HepG2 (cell line): ENCODE results near the gene GDPD5. TPM values are rescaled to one million over a fixed set of nuclear protein-coding genes. Genes with fewer than 3 reads are reported as not detected.

Experiments used
- ATAC-seq: fragments of 200-7000 bp; cut with Tn5 transposase; 3 replicates; pipeline ENCODE4 v1.9.1; 2020; ENCODE audit warnings: mild to moderate bottlenecking, moderate library complexity
- BruUV-seq: library from RNA; stranded (reverse); fragments of 400-500 nt; replicated peaks from 2 replicates; lab custom pipeline; 2021; lab: Mats Ljungman, UMichigan
- CTCF ChIA-PET: fragments of 300-600 bp; formaldehyde crosslinking; extraction: SDS; loops from one replicate; lab custom pipeline; 2021; ENCODE audit warnings: low total read pairs, inconsistent platforms, low intra/inter-chr PET ratio; lab: Yijun Ruan, JAX
- POLR2A ChIA-PET: fragments of 350-600 bp; sonication (Branson Sonifier 250); formaldehyde crosslinking; loops from one replicate; lab custom pipeline; 2020; ENCODE audit warnings: antibody characterized with exemption, inconsistent platforms; lab: Yijun Ruan, JAX
- DNase-seq: peaks from one replicate; pipeline ENCODE4 v3.0.0-alpha.2; 2015; ENCODE audit warnings: low spot score
- FAIRE-seq: peaks from 3 replicates; lab custom pipeline; 2011; peaks lifted over from hg19 to GRCh38; lab: Jason Lieb, UNC
- H2AFZ ChIP-seq: one replicate; pipeline ENCODE4 v1.6.1; 2011; ENCODE audit warnings: low read length, inconsistent platforms
- H3K27ac ChIP-seq: fragments of 300-600 bp; 3 replicates; pipeline ENCODE4 v1.8.0; 2011; ENCODE audit warnings: mixed run types, mild to moderate bottlenecking, mixed read lengths, low read length, inconsistent platforms; ENCODE audit not compliant: insufficient read depth; ENCODE audit errors: extremely low read length
- H3K27me3 ChIP-seq, 2 experiments: fragments of 200-600 bp in 1 of 2; 2 replicates in 1 of 2; 3 replicates in 1 of 2; pipeline versions ENCODE4 v1.6.0 to v1.8.0; 2011; ENCODE audit warnings: low read length in 2 of 2, mild to moderate bottlenecking in 2 of 2, moderate library complexity in 2 of 2, inconsistent platforms in 1 of 2; ENCODE audit not compliant: insufficient read depth in 2 of 2, control insufficient read depth in 1 of 2
- H3K36me3 ChIP-seq, 2 experiments: fragments of 200-600 bp in 1 of 2; replicated peaks in 1 of 2; 2 replicates in 1 of 2; 3 replicates in 1 of 2; pipeline versions ENCODE4 v1.5.1 to v1.8.0; 2011; ENCODE audit warnings: low read length in 2 of 2, inconsistent platforms in 1 of 2; ENCODE audit not compliant: insufficient read depth in 2 of 2, control insufficient read depth in 1 of 2
- H3K4me1 ChIP-seq: 2 replicates; pipeline ENCODE4 v1.5.1; 2012; ENCODE audit warnings: low read length, inconsistent platforms; ENCODE audit not compliant: insufficient read depth
- H3K4me2 ChIP-seq: 2 replicates; pipeline ENCODE4 v1.6.0; 2011; ENCODE audit warnings: low read depth, low read length, inconsistent platforms
- H3K4me3 ChIP-seq, 3 experiments: fragments of 200-600 bp in 1 of 3; sonication (generic), shearing (Covaris generic) in 1 of 3; replicated peaks in 1 of 3; 2 replicates each; pipeline ENCODE4 v1.5.1; 2011 to 2016; ENCODE audit warnings: low read length in 3 of 3, inconsistent platforms in 2 of 3, low read depth in 2 of 3, mild to moderate bottlenecking in 2 of 3, control low read depth in 1 of 3, mixed read lengths in 1 of 3; ENCODE audit not compliant: insufficient read depth in 1 of 3
- H3K79me2 ChIP-seq: one replicate; pipeline ENCODE4 v1.6.1; 2011; ENCODE audit warnings: low read length, inconsistent platforms; ENCODE audit not compliant: insufficient read depth
- H3K9ac ChIP-seq: 2 replicates; pipeline ENCODE4 v1.6.0; 2011; ENCODE audit warnings: mild to moderate bottlenecking, low read depth, low read length, inconsistent platforms; ENCODE audit not compliant: insufficient read depth
- H3K9me3 ChIP-seq: 2 replicates; pipeline ENCODE4 v1.5.1; 2012; ENCODE audit warnings: mild to moderate bottlenecking, low read length
- H4K20me1 ChIP-seq: 2 replicates; pipeline ENCODE4 v1.6.0; 2011; ENCODE audit warnings: inconsistent platforms, mild to moderate bottlenecking, low read length, moderate library complexity; ENCODE audit not compliant: insufficient read depth
- FOSL1 ChIP-seq: sonication (generic); formaldehyde crosslinking; IDR thresholded peaks from 2 replicates; pipeline ENCODE4 v1.9.0; 2021; ENCODE audit warnings: missing genetic modification reagents, borderline replicate concordance
- GATAD2A ChIP-seq: IDR thresholded peaks from 2 replicates; pipeline ENCODE4 v1.6.1; 2016
- KLF9 ChIP-seq: IDR thresholded peaks from 2 replicates; pipeline ENCODE4 v1.6.1; 2016; ENCODE audit warnings: low read depth
- SMARCC2 ChIP-seq: fragments of 450-650 bp; IDR thresholded peaks from 2 replicates; pipeline ENCODE4 v1.6.1; 2017; ENCODE audit warnings: antibody characterized with exemption, mild to moderate bottlenecking
- SP1 ChIP-seq, 2 experiments: fragments of 450-650 bp in 1 of 2; sonication (generic) in 1 of 2; formaldehyde crosslinking in 1 of 2; IDR thresholded peaks; 2 replicates each; pipeline versions ENCODE4 v1.4.0 to v1.6.1; 2016 to 2020; ENCODE audit warnings: missing genetic modification reagents in 1 of 2
- TGIF2 ChIP-seq: IDR thresholded peaks from 2 replicates; pipeline ENCODE4 v1.6.1; 2016; ENCODE audit warnings: control low read depth, missing compliant biosample characterization
- ZNF230 ChIP-seq: sonication (generic); formaldehyde crosslinking; IDR thresholded peaks from 2 replicates; pipeline ENCODE4 v1.4.0; 2020; ENCODE audit warnings: mild to moderate bottlenecking, missing genetic modification reagents
- ZNF737 ChIP-seq: sonication (generic); formaldehyde crosslinking; IDR thresholded peaks from 2 replicates; pipeline ENCODE4 v1.5.0; 2020; ENCODE audit warnings: missing genetic modification reagents, mild to moderate bottlenecking, borderline replicate concordance
- WGBS: methylation state at CpG from one replicate; pipeline ENCODE4 v1.1.6; 2017; ENCODE audit warnings: low lambda C conversion rate; 5-methylcytosine and 5-hydroxymethylcytosine counted together
- in situ Hi-C: cut with HindIII; loops from 2 replicates; pipeline ENCODE4 v1.10.0; 2017; ENCODE audit warnings: low pct_unique_long_range_greater_than_20kb; ENCODE audit not compliant: extremely low pct_ligation_motif_present
- intact Hi-C: fragments of 100-400 bp; cut with micrococcal nuclease; formaldehyde crosslinking; loops from one replicate; pipeline ENCODE4 v1.10.0; 2022; ENCODE audit not compliant: unreplicated experiment
- polyA plus RNA-seq, 8 experiments: library from polyadenylated mRNA; depleted of rRNA in 3 of 8; stranded (reverse) in 7 of 8; unstranded in 1 of 8; fragments of >200 nt; fragmentation: Illumina TruSeq in 4 of 8; extraction: Trizol in 4 of 8; gene quantifications; 2 replicates each; pipeline versions ENCODE4 v1.2.1 to v1.2.3, GENCODE V29; 2011 to 2016; ENCODE audit warnings: low read depth in 4 of 8, missing spikeins in 1 of 8, mixed read lengths in 1 of 8; ENCODE audit not compliant: insufficient read depth in 1 of 8
- total RNA-seq, 5 experiments: library from RNA; depleted of rRNA; stranded (reverse); fragments of >200 nt; fragmentation: Illumina TruSeq; extraction: Trizol; gene quantifications; 2 replicates each; pipeline ENCODE4 v1.2.3, GENCODE V29; 2016; ENCODE audit warnings: low read depth in 1 of 5
- TF ChIP-seq, protein P1 (sequence below): sonication (generic); formaldehyde crosslinking; IDR thresholded peaks from 2 replicates; pipeline ENCODE4 v1.5.1; 2020; ENCODE audit warnings: mild to moderate bottlenecking, missing genetic modification reagents, moderate library complexity
- TF ChIP-seq, protein P2 (sequence below): sonication (generic); formaldehyde crosslinking; IDR thresholded peaks from 2 replicates; pipeline ENCODE4 v1.4.0; 2020; ENCODE audit warnings: mild to moderate bottlenecking, missing genetic modification reagents

Gene GDPD5
- total and polyA plus RNA-seq, 2 of the 13 experiments (the other 11 are each of a cell fraction or from before 2014, with no cell fraction given): 55.0 to 67.5 TPM

DNA sequence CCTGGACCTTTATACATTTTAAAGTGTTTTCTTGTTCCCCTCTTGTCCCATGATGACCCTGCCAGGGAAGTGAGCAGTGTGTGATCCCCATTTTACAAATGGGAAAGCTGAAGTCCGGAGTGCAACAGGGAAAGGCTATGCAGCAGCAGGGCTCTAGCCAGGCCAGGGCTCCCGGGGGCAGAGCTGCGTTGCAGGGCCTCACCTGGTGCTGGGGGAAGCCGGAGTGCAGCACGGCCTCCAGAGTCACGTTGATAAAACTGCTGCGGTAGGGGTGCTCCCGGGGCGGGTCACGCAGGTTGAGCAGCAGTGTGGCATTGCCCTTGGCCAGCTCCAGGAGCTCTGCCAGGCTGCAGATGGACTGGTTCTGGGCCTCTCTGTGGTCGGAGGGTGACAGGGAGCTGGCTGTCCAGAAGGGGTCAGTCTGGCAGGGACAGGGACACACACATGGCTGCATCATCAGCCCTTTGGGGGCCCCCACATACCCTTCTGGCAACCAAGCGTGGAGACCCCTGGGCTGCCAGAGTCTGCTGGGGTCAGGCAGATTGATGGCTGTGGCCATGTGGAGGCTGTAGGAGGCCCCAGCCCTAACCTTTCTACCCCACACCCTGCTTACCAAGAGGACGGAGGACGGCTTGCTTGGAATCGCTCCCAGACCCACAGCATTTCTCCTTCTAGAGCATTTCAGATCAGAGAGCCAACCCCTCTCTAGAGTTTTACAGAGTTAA lies 83.4 kb downstream of the GDPD5 start:
- FAIRE-seq: no peak

DNA sequence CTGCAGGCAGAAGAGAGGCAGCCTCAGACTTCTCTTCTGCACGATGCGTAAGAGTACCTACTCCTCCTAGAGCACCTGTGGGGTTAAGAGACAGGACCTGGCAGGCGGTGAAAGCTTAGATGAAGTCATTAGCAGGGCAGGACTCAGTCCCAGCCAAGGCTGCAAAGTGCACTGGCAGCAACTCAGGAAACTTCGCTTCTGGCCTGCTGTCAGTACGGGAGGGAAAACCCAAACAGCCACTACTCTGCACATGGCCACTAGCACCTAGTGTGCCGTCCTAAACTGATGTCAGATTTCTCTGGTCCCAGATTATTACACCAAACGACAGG lies 84.0 kb downstream of the GDPD5 start:
- BruUV-seq: no TSS peak
- Histone ChIP-seq H3K4me1 (peaks cover 12% of the 10 kb centered on the region), H3K79me2 (no peaks in the 10 kb centered on the region), H3K9ac (no peak overlapping the region), H4K20me1 (no peaks in the 10 kb centered on the region), H2AFZ (no peak overlapping the region), H3K36me3 (peaks cover 24 to 27% of the 10 kb centered on the region in 2 experiments; a peak in 4 of 5 replicates), H3K4me2 (no peak overlapping the region), H3K27ac (no peak overlapping the region), H3K4me3 (no peak overlapping the region), H3K9me3 (no peaks in the 10 kb centered on the region), H3K27me3 (no peaks in the 10 kb centered on the region)
- POLR2A ChIA-PET: no interaction called here
- intact Hi-C loops: no loop called here
- ATAC-seq (no peak), FAIRE-seq (no peak), DNase-seq (no peak)
- no peak for TF ChIP-seq GATAD2A
- TF ChIP-seq KLF9 (CRISPR knock-in tag): no peak
- TF ChIP-seq, protein P1, sequence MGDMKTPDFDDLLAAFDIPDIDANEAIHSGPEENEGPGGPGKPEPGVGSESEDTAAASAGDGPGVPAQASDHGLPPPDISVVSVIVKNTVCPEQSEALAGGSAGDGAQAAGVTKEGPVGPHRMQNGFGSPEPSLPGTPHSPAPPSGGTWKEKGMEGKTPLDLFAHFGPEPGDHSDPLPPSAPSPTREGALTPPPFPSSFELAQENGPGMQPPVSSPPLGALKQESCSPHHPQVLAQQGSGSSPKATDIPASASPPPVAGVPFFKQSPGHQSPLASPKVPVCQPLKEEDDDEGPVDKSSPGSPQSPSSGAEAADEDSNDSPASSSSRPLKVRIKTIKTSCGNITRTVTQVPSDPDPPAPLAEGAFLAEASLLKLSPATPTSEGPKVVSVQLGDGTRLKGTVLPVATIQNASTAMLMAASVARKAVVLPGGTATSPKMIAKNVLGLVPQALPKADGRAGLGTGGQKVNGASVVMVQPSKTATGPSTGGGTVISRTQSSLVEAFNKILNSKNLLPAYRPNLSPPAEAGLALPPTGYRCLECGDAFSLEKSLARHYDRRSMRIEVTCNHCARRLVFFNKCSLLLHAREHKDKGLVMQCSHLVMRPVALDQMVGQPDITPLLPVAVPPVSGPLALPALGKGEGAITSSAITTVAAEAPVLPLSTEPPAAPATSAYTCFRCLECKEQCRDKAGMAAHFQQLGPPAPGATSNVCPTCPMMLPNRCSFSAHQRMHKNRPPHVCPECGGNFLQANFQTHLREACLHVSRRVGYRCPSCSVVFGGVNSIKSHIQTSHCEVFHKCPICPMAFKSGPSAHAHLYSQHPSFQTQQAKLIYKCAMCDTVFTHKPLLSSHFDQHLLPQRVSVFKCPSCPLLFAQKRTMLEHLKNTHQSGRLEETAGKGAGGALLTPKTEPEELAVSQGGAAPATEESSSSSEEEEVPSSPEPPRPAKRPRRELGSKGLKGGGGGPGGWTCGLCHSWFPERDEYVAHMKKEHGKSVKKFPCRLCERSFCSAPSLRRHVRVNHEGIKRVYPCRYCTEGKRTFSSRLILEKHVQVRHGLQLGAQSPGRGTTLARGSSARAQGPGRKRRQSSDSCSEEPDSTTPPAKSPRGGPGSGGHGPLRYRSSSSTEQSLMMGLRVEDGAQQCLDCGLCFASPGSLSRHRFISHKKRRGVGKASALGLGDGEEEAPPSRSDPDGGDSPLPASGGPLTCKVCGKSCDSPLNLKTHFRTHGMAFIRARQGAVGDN (CRISPR knock-in tag): 0 out of 2 replicates have a peak, but pooled peaks have one; percentile 3
- TF ChIP-seq ZNF230 (CRISPR knock-in tag): no peak
- no peak for TF ChIP-seq FOSL1 (CRISPR knock-in tag)
- TF ChIP-seq, protein P2, sequence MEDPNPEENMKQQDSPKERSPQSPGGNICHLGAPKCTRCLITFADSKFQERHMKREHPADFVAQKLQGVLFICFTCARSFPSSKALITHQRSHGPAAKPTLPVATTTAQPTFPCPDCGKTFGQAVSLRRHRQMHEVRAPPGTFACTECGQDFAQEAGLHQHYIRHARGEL (CRISPR knock-in tag): no peak
- TF ChIP-seq ZNF737: no peak
- no peak for TF ChIP-seq TGIF2 (CRISPR knock-in tag)
- CTCF ChIA-PET: no interaction called here
- in situ Hi-C loops: no loop called here
- 97% methylated on average over 7 of the region's 7 CpGs for WGBS

More for the DNA sequence above, 83.4 kb downstream of the GDPD5 start:
- no peak overlapping the region for H3K4me2 ChIP-seq
- 96% methylated on average over 8 of the region's 15 CpGs for WGBS
- H3K9me3 ChIP-seq: no peaks in the 10 kb centered on the region
- no peak overlapping the region for H3K9ac ChIP-seq
- intact Hi-C loops: no loop called here
- DNase-seq (no peak), ATAC-seq (no peak; the same call in 2 of the 3 replicates)
- in situ Hi-C loops: no loop called here
- H4K20me1 ChIP-seq: no peaks in the 10 kb centered on the region
- no peak overlapping the region for H3K27ac ChIP-seq
- no peaks in the 10 kb centered on the region for H3K79me2 ChIP-seq
- no peak overlapping the region for H3K4me3 ChIP-seq
- peaks cover 11% of the 10 kb centered on the region for H3K4me1 ChIP-seq
- H2AFZ ChIP-seq: no peak overlapping the region
- no TSS peak for BruUV-seq
- H3K36me3 ChIP-seq: peaks cover 21 to 22% of the 10 kb centered on the region in 2 experiments; a peak in 4 of 5 replicates
- H3K27me3 ChIP-seq: no peaks in the 10 kb centered on the region
- POLR2A ChIA-PET: no interaction called here
- no peak for TF ChIP-seq SMARCC2
- TF ChIP-seq SP1 (IDR thresholded peaks at IDR 0.05): no peak
- no peak for TF ChIP-seq SP1 (CRISPR knock-in tag; IDR thresholded peaks at IDR 0.05)
- CTCF ChIA-PET: no interaction called here
